ENCODE results near the gene KIF5A.

Gene KIF5A

DNA sequence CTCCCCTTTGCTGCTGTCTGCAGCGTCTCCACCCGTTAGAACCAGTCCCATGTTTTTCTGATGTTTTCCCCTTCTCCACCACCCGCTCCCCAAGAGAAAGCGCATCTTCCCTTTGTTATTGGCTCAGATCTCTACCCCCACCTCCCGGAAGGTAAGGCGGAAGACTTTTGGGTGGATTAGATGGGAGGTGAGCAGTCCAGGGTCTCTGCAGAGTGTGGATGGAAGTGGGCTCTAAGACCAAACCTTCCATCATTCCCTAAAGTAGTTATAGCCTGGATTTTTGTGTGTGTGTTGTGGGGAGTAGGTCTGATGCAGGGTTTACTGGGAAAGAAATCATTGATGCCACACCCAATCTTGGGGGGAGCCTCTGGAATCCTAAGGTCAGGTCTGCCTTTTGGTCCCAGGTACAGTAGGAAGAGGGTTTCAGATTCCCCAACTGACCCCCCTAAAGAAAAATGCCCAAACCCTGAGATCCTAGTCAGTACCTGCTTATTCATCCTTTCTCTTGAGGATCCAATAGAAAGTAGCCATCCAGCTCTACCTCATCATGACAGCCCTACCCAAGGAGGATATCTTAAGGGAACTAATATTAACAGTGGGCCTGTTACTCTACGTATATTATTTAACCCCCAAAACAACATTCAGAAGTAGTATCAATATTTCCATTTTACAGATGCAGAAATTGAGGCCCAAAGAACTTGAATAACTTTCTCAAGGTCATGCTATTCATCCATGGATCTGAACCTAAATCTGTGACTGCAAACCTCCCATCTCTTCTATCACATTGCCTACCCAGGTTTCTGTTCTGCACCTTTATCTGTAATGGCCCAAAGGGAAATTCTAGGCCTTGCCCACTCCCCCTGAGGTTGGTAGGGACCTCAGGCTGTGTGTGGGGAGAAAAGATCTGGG lies 1.1 kb downstream of the KIF5A start:
- no peak overlapping the region for H3K4me3 ChIP-seq (ENCODE audit: insufficient read depth, low read length, poor library complexity, severe bottlenecking)
- no peaks in the 10 kb centered on the region for H3K9me2 ChIP-seq (replicated peaks; ENCODE audit: insufficient read depth, low read length)
- no peaks in the 10 kb centered on the region for H3F3A ChIP-seq (ENCODE audit: insufficient read depth)
- no peak overlapping the region for H3K27ac ChIP-seq (ENCODE audit: low read depth, low read length)
- no peaks in the 10 kb centered on the region for H3K9me3 ChIP-seq (ENCODE audit: insufficient read depth, low read length)
- H3K4me2 ChIP-seq (ENCODE audit: low read depth, low read length, poor library complexity, severe bottlenecking) = no peak overlapping the region
- no peaks in the 10 kb centered on the region for H3K27me3 ChIP-seq (ENCODE audit: low read length)
- no peak overlapping the region for H2AFZ ChIP-seq (ENCODE audit: low read depth, low read length, severe bottlenecking)
- H4K20me1 ChIP-seq (ENCODE audit: low read depth, low read length) = no peaks in the 10 kb centered on the region
- H3K79me2 ChIP-seq (ENCODE audit: insufficient read depth, low read length) = peaks cover 11% of the 10 kb centered on the region; the same call in 1 of the 2 replicates
- H3K9ac ChIP-seq (ENCODE audit: low read length) = no peak overlapping the region
- H3K36me3 ChIP-seq (ENCODE audit: low read length) = no peaks in the 10 kb centered on the region
- TF ChIP-seq CTCF (IDR thresholded peaks at IDR 0.05; ENCODE audit: insufficient read depth, low read length, poor library complexity, severe bottlenecking) (no peak), EZH2phosphoT487 (conservative IDR thresholded peaks at IDR 0.05; ENCODE audit: low read length) (no peak)

GRCh38 chr12:57551637-57552305 lies 1.9 kb downstream of the KIF5A start:
- Histone ChIP-seq H3K36me3 (ENCODE audit: low read length) (no peaks in the 10 kb centered on the region), H3K79me2 (ENCODE audit: insufficient read depth, low read length) (peaks cover 2% of the 10 kb centered on the region; the same call in 1 of the 2 replicates), H3K9me3 (ENCODE audit: insufficient read depth, low read length) (no peaks in the 10 kb centered on the region), H3K4me2 (ENCODE audit: low read depth, low read length, poor library complexity, severe bottlenecking) (no peak overlapping the region), H2AFZ (ENCODE audit: low read depth, low read length, severe bottlenecking) (no peak overlapping the region), H3K27me3 (ENCODE audit: low read length) (no peaks in the 10 kb centered on the region), H3K9me2 (replicated peaks; ENCODE audit: insufficient read depth, low read length) (no peaks in the 10 kb centered on the region), H3F3A (ENCODE audit: insufficient read depth) (no peaks in the 10 kb centered on the region), H4K20me1 (ENCODE audit: low read depth, low read length) (no peaks in the 10 kb centered on the region), H3K4me3 (ENCODE audit: insufficient read depth, low read length, poor library complexity, severe bottlenecking) (no peak overlapping the region), H3K9ac (ENCODE audit: low read length) (no peak overlapping the region), H3K27ac (ENCODE audit: low read depth, low read length) (no peak overlapping the region)
- TF ChIP-seq CTCF (IDR thresholded peaks at IDR 0.05; ENCODE audit: insufficient read depth, low read length, poor library complexity, severe bottlenecking) (no peak), EZH2phosphoT487 (conservative IDR thresholded peaks at IDR 0.05; ENCODE audit: low read length) (no peak)

DNA sequence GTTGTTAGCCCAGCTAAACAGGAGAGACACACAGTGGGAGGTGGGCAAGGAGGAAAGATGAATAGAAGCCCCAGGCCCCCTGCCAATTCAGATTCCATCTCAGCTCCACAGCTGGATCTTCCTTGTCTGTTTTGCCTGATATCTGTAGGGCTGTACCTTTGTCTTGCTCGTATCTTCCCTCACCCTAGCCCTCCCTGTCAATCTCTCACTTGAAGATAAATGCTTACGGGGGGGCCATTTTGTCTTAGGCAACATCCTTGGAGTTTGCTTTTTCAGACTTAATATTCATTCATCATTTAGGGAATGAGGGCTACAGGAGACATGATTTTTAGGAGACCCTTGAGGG lies 2.4 kb downstream of the KIF5A start:
- Histone ChIP-seq H3K79me2 (ENCODE audit: insufficient read depth, low read length) (no peaks in the 10 kb centered on the region), H3K9ac (ENCODE audit: low read length) (no peak overlapping the region), H3K27me3 (ENCODE audit: low read length) (no peaks in the 10 kb centered on the region), H3K9me2 (replicated peaks; ENCODE audit: insufficient read depth, low read length) (no peaks in the 10 kb centered on the region), H3F3A (ENCODE audit: insufficient read depth) (no peaks in the 10 kb centered on the region), H3K4me2 (ENCODE audit: low read depth, low read length, poor library complexity, severe bottlenecking) (no peak overlapping the region), H3K27ac (ENCODE audit: low read depth, low read length) (no peak overlapping the region), H2AFZ (ENCODE audit: low read depth, low read length, severe bottlenecking) (no peak overlapping the region), H4K20me1 (ENCODE audit: low read depth, low read length) (no peaks in the 10 kb centered on the region), H3K9me3 (ENCODE audit: insufficient read depth, low read length) (no peaks in the 10 kb centered on the region), H3K4me3 (ENCODE audit: insufficient read depth, low read length, poor library complexity, severe bottlenecking) (no peak overlapping the region), H3K36me3 (ENCODE audit: low read length) (no peaks in the 10 kb centered on the region)
- TF ChIP-seq EZH2phosphoT487 (conservative IDR thresholded peaks at IDR 0.05; ENCODE audit: low read length) = no peak
- TF ChIP-seq CTCF (IDR thresholded peaks at IDR 0.05; ENCODE audit: insufficient read depth, low read length, poor library complexity, severe bottlenecking) = no peak

All from SU-DHL-6 (cell line).